Activated CD8-positive, alpha-beta memory T cell treated with anti-CD3 and anti-CD28 coated beads, Interleukin-2, amount 50 U/mL, for 48 hours (primary cell): ENCODE data around the gene KIAA1755.

Experiments
- DNase-seq: peaks from one replicate; pipeline ENCODE4 v3.0.0-alpha.2; 2020

KIAA1755 gene, protein sequence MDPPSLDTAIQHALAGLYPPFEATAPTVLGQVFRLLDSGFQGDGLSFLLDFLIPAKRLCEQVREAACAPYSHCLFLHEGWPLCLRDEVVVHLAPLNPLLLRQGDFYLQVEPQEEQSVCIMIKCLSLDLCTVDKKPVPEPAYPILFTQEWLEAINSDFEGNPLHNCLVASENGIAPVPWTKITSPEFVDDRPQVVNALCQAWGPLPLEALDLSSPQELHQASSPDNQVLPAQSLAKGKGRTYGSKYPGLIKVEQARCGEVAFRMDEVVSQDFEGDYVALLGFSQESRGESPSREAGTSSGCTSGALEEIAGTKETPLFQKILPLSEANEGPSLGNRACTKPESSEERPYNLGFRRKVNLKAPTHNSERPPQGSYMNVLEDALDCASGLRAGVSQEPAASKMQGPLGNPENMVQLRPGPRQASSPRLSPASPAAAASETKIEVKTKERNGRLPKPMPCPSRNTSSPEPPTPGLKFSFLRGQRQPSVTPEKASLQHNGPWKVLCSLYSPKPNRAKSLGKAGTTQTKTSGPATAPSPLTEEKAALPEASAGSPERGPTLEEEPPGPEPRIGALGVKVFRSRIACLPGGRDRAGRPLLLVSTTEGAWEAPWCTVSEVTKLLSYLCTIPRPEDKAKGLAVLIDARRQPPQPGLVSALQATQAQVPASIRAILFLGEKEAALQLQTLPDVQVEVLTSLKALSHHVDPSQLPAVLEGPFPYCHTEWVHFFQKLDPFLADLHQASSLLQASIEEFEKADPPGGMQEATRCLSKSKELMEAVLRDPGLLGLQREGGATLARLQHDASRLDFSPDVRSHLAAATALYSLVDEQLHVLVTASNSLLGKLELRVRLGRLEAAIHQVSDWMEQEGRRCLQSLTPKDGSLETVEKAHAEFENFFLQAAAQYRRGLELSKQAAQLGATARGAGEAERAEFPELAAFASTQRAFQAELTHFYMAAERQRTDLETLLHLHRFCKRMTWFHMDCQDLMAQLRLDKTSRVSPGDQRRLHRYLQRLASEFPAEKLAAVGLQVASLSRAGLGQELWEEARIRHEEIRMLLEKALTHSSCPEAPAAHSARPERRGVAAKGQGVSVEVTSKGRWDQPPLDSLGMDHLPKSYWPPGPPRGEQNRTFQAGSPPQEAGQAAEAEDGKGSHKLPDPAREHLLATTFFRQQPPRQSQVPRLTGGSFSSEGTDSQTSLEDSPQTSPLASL

GRCh38 chr20:38260378-38261053 lies at the start of gene KIAA1755:
Gene KIAA1755, minus strand, starts transcription at chr20:38260735. Its CDS starts 235 bp downstream, at chr20:38260500.
- DNase-seq, result no peak

GRCh38 chr20:38308447-38308846 lies 47.9 kb upstream of the KIAA1755 start:
- no peak for DNase-seq

- no peak for DNase-seq
Measured at GRCh38 chr20:38308047-38308438, 47.5 kb upstream of the KIAA1755 start.

DNA sequence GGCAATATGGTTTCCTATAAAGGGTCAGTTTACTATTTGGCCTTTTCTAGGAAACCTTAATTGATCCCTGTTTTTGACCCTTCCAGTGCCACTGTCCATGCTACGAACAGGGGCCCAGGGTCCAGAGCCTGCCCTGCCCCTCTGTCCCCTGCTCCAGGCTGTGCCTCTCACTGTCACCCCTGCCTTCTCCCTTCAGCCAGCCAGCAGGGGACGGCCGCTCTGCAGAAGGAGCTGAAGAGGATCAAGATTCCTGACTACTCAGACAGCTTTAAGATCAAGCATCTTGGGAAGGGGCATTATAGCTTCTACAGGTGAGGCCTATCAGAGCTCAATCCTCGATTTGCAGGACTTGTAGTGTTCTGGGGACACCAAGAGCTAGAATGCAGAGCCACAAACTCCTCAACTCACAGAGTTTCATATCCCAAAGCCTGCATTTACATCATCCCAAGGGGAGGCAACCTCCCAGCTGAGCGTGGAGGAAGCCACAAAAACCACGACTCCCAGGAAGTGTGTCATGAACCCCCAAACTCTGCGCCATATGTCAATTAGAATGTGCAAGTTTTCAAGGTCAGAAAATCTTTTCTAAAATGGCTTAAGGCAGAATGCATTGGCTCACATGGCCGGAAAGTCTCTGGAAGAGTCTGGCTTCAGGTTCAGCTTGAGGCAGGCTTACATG lies 47.0 kb upstream of the KIAA1755 start:
- DNase-seq, result no peak

DNA sequence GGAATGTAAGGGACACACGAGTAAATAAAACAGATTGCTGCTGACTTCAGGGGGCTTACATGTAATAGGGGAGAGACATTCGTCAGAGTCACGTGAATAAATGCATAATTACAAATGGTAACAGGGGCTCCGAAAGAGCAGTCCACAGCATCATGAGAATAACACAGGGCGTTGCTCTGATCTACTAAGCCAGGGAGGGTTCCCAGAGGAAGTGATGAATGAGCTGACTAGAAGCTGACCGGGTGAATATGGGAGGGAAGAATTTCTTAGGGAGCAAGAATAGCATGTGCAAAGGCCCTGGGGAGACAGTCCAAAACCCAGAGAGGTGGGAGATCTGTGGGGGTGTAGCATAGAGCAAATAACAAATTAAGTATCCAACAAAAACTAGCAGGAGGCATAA lies 45.8 kb upstream of the KIAA1755 start:
- DNase-seq, result no peak

- DNase-seq, result no peak
Measured at GRCh38 chr20:38305541-38305940, 45.0 kb upstream of the KIAA1755 start.

GRCh38 chr20:38304845-38305447 lies 44.4 kb upstream of the KIAA1755 start:
- DNase-seq, result peak; percentile 59

- no peak for DNase-seq
Measured at GRCh38 chr20:38303908-38304379, 43.4 kb upstream of the KIAA1755 start, which contains the start of gene BPI. Gene BPI, plus strand, starts transcription at chr20:38304156. Its CDS starts 68 bp downstream, at chr20:38304224.

GRCh38 chr20:38302786-38303185 lies 42.3 kb upstream of the KIAA1755 start:
- DNase-seq, result no peak

DNA sequence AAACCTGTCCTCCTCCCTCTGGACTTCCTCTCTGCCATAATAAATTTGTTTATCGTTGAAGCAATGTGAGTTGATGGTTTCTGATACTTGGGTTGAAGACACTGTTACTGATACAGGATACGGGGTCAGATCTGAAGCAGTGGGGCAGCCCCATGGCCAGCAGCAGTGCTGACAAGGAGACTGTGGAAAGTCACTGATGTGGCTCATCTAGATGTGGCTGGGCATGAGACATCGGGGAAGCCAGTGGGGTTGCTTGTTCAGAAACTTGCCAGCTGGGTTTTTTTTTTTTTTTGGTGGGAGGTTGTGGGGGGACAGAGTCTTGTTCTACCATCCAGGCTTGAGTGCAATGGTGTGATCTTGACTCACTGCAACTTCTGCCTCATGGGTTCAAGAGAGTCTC lies 40.8 kb upstream of the KIAA1755 start:
- DNase-seq, result no peak

- no peak for DNase-seq
Measured at GRCh38 chr20:38300438-38300837, 39.9 kb upstream of the KIAA1755 start.

GRCh38 chr20:38299963-38300362 lies 39.4 kb upstream of the KIAA1755 start:
- DNase-seq, result no peak

- DNase-seq, result no peak
Measured at GRCh38 chr20:38298768-38299288, 38.3 kb upstream of the KIAA1755 start.

DNA sequence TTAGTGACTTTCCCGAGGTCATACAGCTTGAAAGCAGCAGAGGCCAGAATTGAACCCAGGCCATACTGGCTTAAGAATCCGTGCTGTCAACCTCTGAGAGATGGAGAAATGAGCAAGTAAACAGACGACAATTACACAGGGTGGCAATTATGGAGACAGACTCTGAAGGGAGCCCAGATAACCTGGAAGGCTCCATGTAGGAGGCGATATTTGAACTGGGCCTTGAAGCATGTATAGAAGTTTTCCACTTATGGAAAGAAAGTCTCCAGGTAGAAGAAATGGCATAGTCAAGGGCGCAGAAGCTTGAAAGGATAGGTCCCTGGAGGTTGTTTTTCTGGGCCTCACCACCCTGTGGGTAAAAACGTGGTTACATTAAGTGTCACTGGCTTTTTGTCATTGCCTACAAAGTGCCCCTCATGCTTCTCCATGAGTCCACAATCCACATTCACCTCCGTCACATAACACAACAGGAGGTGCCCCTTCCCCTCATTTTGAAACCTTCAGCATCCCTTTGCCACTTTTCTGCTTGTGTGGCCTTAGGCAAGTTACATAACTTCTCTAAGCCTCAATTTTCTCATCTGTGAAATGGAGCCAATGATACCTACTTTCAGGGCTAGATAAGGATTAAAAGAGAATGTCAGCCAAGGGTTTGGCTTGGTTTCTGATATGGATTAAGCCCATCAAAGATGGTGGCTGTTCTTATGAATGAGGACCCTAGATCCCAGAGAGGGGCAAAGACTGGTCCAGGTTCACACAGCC lies 37.6 kb upstream of the KIAA1755 start:
- no peak for DNase-seq

- no peak for DNase-seq
Measured at GRCh38 chr20:38296433-38296832, 35.9 kb upstream of the KIAA1755 start.

- no peak for DNase-seq
Measured at GRCh38 chr20:38295811-38296210, 35.3 kb upstream of the KIAA1755 start.

- DNase-seq, result no peak
Measured at GRCh38 chr20:38294076-38294591, 33.6 kb upstream of the KIAA1755 start.

GRCh38 chr20:38293491-38294065 lies 33.0 kb upstream of the KIAA1755 start:
- DNase-seq, result no peak

- DNase-seq, result no peak
Measured at GRCh38 chr20:38291966-38292365, 31.4 kb upstream of the KIAA1755 start.
